Measurements from ENCODE around the gene UCP2. TPM values are rescaled to one million over a fixed set of nuclear protein-coding genes. Genes with fewer than 3 reads are reported as not detected.

UCP2 gene
- polyA plus RNA-seq, 5 donors, result 34.3 to 55.3 (median 45.2) TPM

GRCh38 chr11:74011360-74012073 lies 28.9 kb upstream of the UCP2 start:
- no peak for DNase-seq

GRCh38 chr11:74010306-74011300 lies 28.0 kb upstream of the UCP2 start:
- no peak for DNase-seq

DNA sequence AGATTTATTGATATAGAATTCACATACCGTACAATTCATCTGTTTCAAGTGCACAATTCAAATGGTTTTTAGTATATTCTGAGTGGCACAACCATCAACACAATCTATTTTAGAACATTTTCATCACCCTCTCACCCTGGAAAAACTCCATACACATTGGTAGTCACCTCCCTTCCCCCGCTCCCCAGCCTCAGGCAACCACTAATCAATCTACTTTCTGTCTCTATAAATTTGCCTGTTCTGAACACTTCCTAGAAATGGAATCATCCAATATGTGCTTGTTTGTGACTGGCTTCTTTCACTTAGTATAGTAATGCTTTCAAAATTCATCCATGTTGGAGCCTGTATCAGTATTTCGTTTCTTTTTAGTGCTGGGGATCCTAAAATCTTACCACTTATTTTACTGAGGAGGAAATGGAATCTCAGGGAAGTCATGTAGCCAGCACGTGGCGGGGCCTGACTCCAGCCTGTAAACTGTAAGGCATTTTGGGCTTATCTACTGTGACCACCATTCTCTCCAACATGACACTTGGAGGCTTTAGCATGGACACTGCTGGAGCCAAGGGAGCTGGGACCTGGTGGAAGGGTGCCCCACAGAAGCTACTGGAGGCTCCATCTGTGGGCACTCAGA lies 27.1 kb upstream of the UCP2 start:
- DNase-seq, result no peak

- DNase-seq, result no peak
These were observed 26.5 kb upstream of the UCP2 start for GRCh38 chr11:74009230-74009547.

DNA sequence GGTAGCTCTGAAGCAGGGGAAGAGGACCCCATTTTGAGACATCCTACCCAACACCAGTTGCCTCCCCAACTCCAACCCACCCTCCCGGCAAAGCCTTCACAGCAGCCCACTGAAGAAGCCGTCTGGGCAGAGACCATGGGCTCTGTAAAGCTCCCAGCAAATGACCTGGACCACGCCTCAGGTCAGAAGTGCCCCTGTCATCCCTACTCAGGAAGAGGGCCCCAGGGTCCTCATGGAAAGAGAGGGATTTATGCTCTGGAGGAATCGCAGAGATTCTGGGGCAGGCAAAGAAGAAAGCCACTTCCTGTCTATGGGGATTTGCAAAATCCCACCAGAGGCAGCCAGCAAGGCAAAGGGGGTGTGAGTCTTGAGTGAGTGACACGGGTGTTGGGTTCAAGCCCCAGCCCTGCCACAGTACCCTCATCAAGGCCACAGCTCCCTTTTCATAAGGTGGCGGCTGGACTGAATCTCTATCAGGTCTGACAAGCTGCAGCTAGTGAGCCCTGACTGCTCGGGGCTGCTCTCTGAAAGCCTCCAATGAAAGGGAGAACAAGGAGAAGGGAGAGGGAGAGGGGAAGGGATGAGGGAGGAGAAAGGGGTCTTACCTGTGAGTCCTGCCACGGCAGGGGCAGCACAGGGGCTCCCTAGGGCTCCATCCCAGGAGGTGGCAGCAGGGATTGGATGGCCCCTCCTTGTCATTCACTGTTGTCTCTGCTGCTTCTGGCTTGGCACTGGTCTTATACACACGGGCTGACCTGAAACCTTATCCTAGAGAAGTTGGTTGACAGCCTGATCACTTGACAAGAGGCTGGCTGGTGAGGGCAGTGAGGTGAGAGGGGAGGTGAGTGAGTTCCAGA lies 26.0 kb upstream of the UCP2 start, which contains the start of gene UCP3:
TSS of gene UCP3 (minus strand) at position 713 of the 857 bp plus-strand sequence. CDS start 2,043 bp downstream, outside the sequence.
- DNase-seq, result no peak

GRCh38 chr11:74007691-74008372 lies 25.2 kb upstream of the UCP2 start:
- DNase-seq, result no peak

- DNase-seq, result no peak
These were observed 24.2 kb upstream of the UCP2 start for GRCh38 chr11:74006743-74007304.

- DNase-seq, result no peak
These were observed 23.3 kb upstream of the UCP2 start for GRCh38 chr11:74005721-74006517.

DNA sequence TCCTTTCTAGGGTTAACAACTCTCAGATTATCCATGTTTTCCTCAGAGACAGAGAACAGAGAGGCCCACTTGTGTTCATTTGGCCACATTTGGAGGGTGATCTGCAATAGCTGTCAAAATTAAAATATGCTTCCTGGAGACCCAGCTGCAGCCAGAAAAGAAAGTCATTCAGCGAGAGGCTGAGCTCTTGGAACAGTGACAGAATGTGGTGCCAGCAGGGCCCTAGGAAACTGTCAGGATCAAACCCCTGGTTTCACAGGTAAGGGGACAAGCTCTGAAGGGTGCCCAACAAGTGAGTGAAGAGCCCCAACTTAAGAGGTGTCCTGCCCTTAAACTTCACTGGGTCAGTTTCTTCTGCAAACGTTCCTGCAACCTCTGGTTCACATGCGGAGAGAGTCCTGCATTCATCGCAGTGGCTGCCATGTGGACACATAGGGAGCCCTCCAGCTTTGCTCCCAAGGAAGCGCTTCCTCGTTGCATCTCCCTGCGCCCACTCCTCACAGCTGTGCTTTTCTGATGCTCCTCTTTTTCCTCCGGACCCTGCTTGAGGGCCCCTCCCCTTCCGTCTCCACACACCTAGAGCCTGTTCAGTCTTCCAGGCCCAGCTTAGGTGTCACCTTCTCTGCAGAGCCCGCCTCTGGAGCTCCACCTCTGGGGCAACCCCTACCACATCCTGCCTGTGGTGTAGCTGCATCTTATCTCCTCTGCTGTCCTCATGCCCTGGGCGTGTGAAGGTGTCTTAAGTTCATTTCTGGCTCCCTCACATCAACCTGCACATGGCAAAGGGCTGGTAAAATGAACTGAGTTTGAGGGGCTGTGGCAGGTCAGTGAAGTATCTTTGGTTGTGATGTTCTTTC lies 22.3 kb upstream of the UCP2 start:
- no peak for DNase-seq

DNA sequence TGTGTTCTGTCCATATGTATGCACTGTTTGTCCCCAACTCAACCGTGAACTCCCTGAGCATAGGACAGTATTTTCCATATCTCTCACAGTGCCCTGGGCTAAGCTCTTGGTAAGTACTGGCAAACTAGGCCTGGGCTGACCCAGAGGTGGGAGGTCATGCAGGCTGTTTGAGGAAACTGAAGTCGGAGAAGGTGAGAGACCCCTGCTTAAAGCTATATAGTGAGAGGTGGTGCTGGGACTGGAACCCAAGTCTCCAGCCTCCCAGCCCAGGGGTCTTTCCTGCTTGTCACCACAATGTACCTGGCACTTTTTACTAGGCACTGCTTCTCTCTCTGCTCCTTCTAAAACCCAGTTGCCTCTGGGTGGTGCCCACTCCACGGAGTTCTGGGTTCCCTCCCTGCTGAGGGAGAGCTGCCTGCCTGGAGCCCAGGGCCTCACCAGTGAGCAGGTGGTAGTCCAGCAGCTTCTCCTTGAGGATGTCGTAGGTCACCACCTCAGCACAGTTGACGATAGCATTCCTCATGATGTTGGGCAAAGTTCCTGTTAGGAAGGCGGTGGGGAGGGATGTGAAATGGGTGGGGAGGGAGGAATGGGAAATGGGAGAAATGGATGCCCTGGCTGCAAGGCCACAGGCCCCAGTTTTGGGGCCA lies 21.5 kb upstream of the UCP2 start:
- no peak for DNase-seq

GRCh38 chr11:74002832-74003231 lies 20.2 kb upstream of the UCP2 start:
- DNase-seq, result no peak

DNA sequence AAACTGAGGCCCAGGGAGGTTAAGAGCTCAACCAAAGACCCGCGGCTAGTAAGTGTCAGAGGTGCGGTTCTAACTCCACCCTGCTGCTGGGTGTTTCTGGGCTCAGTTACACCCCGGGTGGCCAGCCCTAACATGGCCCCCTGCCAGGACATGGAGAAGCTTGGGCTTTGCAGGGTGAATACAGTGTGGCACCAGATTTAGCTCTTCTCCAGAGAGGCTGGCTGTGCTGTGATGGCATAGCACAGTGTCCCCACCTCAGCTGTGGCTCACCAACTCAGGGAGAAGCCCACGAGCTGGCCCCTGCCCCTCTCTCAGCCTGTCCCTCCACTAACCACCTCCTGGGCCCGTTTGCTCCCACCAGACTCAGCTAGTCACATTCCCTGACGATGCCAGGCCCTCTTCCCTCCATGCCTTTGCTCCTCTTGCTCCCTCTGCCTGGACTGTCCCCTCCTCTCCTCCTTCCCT lies 19.2 kb upstream of the UCP2 start:
- no peak for DNase-seq

DNA sequence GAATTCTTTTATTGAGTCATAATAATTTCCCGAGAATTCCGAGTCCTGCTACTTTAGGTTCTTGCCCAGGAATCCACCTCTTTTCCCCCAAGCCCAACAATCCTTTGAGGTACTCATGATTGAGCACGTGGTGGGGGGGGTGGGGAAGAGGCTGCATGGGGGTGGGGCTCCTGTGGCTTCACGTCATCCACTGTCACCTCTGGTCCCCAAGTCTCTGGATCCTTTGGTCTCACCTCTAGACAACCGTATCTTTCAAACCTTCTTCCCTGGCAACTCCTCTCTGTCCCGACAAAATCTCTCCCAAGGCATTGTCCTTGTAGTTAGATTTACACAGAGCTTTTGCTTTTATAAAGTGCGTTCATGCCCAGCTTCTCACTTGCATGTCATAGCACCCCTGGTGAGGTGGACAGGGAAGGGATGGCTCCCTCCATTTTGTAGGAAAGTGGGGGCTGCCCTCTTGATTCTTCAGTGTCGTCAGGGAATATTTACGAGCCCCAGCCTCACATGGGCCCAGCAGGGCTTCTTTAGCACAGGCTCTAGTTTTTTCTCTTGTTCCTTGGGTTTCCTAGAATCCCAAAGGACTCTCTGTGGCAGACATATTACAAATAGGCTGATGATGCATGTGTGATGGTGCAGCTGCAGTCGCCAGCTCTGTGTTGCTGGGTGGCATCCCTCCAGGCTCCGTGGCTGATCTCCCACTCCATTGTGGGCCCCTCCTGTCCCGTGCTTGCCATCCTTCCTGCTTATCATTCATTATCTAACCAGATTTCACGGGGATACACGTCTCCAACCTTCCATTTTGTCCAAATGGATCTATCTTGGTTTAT lies 17.9 kb upstream of the UCP2 start:
- DNase-seq, result no peak

GRCh38 chr11:73999581-74000306 lies 17.1 kb upstream of the UCP2 start:
- DNase-seq, result no peak

DNA sequence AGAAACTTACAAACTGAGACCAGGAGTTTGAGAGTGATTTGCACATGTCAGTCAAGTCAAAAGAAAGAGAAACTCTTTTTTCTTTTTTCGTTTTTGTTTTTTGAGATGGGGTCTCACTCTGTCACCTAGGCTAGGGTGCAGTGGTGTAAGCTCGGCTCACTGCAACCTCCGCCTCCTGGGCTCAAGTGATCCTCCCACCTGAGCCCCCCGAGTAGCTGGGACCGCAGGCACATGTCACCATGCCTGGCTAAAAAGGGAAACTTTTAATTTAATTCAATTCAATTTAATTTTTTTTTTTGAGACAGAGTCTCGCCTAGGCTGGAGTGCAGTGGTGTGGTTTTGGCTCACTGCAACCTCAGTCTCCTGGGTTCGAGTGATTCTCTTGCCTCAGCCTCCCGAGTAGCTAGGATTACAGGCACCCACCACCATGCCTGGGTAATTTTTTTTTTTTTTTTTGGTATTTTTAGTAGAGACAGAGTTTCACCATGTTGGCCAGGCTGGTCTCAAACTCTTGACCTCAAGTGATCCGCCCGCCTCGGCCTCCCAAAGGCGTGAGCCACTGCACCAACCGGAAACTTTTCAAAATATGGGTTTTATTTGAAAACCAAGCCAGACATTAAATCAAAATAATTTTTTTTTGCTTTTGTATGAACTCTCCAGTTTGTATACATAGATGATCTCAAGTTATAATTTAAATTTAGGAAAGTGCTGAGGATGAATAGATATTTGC lies 16.4 kb upstream of the UCP2 start:
- no peak for DNase-seq
